ENCODE measurements around the gene WDR90. TPM values are rescaled to one million over a fixed set of nuclear protein-coding genes. Genes with fewer than 3 reads are reported as not detected.
A peak's percentile ranks its signal among the peaks of the same experiment; 100 is the strongest.

The WDR90 gene
- total and polyA plus RNA-seq, 2 of the 13 experiments (the other 11 are each of a cell fraction or from before 2014, with no cell fraction given), result 14.9 to 28.9 TPM

DNA sequence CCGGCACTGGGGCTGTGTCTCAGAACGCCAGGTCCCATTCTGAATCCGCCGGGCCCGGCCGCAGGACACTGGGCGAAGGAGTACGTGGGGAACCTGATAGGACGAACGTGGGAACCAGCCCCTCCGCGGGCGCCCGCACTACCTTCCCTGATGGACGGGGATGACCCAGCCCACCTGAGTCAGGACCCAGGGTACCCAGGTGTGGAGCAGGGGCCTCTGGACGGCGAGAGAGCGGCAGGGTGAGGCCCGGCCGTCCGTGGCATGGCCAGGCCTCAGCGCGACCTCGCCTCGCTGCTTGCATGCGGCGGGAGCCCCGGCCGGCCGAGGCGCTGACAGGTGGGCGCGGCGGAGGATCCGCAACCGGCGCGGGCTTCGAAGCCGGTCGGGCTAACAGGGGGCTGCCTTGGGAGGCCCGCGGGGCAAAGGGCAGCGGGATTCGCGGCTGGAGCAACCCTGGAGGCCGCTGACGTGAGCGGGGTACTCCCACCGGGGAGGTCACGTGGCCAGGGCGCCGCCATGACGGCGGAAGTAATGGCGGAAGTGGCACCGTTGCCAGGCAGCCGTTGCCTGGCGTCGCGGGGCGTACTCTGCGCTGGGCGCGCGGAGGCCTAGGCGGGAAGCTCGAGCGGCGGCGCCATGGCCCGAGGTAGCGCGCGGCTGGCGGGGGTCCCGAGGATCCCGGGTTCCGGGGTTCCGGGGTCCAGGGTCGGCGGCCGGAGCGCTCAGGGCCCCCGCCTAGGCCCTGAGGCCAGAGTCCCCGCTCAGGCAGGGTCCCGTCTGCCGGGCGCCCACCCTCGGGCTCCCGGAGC lies at the start of gene WDR90 (continued):
- TF ChIP-seq, protein P1, sequence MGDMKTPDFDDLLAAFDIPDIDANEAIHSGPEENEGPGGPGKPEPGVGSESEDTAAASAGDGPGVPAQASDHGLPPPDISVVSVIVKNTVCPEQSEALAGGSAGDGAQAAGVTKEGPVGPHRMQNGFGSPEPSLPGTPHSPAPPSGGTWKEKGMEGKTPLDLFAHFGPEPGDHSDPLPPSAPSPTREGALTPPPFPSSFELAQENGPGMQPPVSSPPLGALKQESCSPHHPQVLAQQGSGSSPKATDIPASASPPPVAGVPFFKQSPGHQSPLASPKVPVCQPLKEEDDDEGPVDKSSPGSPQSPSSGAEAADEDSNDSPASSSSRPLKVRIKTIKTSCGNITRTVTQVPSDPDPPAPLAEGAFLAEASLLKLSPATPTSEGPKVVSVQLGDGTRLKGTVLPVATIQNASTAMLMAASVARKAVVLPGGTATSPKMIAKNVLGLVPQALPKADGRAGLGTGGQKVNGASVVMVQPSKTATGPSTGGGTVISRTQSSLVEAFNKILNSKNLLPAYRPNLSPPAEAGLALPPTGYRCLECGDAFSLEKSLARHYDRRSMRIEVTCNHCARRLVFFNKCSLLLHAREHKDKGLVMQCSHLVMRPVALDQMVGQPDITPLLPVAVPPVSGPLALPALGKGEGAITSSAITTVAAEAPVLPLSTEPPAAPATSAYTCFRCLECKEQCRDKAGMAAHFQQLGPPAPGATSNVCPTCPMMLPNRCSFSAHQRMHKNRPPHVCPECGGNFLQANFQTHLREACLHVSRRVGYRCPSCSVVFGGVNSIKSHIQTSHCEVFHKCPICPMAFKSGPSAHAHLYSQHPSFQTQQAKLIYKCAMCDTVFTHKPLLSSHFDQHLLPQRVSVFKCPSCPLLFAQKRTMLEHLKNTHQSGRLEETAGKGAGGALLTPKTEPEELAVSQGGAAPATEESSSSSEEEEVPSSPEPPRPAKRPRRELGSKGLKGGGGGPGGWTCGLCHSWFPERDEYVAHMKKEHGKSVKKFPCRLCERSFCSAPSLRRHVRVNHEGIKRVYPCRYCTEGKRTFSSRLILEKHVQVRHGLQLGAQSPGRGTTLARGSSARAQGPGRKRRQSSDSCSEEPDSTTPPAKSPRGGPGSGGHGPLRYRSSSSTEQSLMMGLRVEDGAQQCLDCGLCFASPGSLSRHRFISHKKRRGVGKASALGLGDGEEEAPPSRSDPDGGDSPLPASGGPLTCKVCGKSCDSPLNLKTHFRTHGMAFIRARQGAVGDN (CRISPR knock-in tag; IDR thresholded peaks at IDR 0.05), result peak; percentile 98
- TF ChIP-seq REL (CRISPR knock-in tag; conservative IDR thresholded peaks at IDR 0.05) (no peak), ZNF782 (CRISPR knock-in tag; IDR thresholded peaks at IDR 0.05; ENCODE audit: borderline replicate concordance) (peak; percentile 71; the same call in 1 of the 2 replicates), MEF2D (CRISPR knock-in tag; IDR thresholded peaks at IDR 0.05) (0 out of 2 replicates have a peak, but pooled peaks have one; percentile 37), ZNF549 (CRISPR knock-in tag; IDR thresholded peaks at IDR 0.05) (peak; percentile 61; the same call in 1 of the 2 replicates), HOXA5 (CRISPR knock-in tag; IDR thresholded peaks at IDR 0.05) (peak; percentile 78; the same call in 1 of the 2 replicates), ZNF768 (CRISPR knock-in tag; IDR thresholded peaks at IDR 0.05) (peak; percentile 69; the same call in 1 of the 2 replicates), ZBTB7A (CRISPR knock-in tag; IDR thresholded peaks at IDR 0.05) (peak; percentile 94), ZNF747 (CRISPR knock-in tag; IDR thresholded peaks at IDR 0.05; ENCODE audit: borderline replicate concordance) (peak; percentile 93; the same call in 1 of the 2 replicates), SOX5 (CRISPR knock-in tag; IDR thresholded peaks at IDR 0.05; ENCODE audit: borderline replicate concordance) (peak; percentile 59; the same call in 1 of the 2 replicates)
- TF ChIP-seq, protein P2, sequence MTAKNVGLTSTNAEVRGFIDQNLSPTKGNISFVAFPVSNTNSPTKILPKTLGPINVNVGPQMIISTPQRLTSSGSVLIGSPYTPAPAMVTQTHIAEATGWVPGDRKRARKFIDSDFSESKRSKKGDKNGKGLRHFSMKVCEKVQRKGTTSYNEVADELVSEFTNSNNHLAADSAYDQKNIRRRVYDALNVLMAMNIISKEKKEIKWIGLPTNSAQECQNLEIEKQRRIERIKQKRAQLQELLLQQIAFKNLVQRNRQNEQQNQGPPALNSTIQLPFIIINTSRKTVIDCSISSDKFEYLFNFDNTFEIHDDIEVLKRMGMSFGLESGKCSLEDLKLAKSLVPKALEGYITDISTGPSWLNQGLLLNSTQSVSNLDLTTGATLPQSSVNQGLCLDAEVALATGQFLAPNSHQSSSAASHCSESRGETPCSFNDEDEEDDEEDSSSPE (CRISPR knock-in tag; IDR thresholded peaks at IDR 0.05), result peak; percentile 96
- TF ChIP-seq, protein P3, sequence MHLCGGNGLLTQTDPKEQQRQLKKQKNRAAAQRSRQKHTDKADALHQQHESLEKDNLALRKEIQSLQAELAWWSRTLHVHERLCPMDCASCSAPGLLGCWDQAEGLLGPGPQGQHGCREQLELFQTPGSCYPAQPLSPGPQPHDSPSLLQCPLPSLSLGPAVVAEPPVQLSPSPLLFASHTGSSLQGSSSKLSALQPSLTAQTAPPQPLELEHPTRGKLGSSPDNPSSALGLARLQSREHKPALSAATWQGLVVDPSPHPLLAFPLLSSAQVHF (CRISPR knock-in tag; IDR thresholded peaks at IDR 0.05), result peak; percentile 64; the same call in 1 of the 2 replicates
- TF ChIP-seq, protein P4, sequence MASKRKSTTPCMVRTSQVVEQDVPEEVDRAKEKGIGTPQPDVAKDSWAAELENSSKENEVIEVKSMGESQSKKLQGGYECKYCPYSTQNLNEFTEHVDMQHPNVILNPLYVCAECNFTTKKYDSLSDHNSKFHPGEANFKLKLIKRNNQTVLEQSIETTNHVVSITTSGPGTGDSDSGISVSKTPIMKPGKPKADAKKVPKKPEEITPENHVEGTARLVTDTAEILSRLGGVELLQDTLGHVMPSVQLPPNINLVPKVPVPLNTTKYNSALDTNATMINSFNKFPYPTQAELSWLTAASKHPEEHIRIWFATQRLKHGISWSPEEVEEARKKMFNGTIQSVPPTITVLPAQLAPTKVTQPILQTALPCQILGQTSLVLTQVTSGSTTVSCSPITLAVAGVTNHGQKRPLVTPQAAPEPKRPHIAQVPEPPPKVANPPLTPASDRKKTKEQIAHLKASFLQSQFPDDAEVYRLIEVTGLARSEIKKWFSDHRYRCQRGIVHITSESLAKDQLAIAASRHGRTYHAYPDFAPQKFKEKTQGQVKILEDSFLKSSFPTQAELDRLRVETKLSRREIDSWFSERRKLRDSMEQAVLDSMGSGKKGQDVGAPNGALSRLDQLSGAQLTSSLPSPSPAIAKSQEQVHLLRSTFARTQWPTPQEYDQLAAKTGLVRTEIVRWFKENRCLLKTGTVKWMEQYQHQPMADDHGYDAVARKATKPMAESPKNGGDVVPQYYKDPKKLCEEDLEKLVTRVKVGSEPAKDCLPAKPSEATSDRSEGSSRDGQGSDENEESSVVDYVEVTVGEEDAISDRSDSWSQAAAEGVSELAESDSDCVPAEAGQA (IDR thresholded peaks at IDR 0.05; ENCODE audit: low read depth), result peak; percentile 83
- TF ChIP-seq, protein P4 (CRISPR knock-in tag; IDR thresholded peaks at IDR 0.05; ENCODE audit: borderline replicate concordance), result peak; percentile 62; the same call in 1 of the 2 replicates
